IMR-90 (cell line): ENCODE data around the gene TMEM176B. TPM values are rescaled to one million over a fixed set of nuclear protein-coding genes. Genes with fewer than 3 reads are reported as not detected.

Experiments
- ATAC-seq: fragments of 200-7000 bp; cut with Tn5 transposase; 2 replicates; pipeline ENCODE4 v1.9.1; 2020; ENCODE audit warnings: low read depth, mild to moderate bottlenecking, moderate library complexity
- BruUV-seq: library from RNA; stranded (reverse); fragments of 400-500 nt; replicated peaks from 2 replicates; lab custom pipeline; 2021; lab: Mats Ljungman, UMichigan
- CTCF ChIA-PET: fragments of 300-600 bp; formaldehyde crosslinking; extraction: SDS; loops from one replicate; lab custom pipeline; 2021; ENCODE audit warnings: antibody characterized with exemption; lab: Yijun Ruan, JAX
- POLR2A ChIA-PET: fragments of 300-600 bp; sonication (Branson Sonifier 250); formaldehyde crosslinking; loops from one replicate; lab custom pipeline; 2022; ENCODE audit warnings: antibody characterized with exemption; ENCODE audit not compliant: unreplicated experiment; lab: Charles Lee
- DNase-seq: peaks from one replicate; pipeline ENCODE4 v3.0.0; 2013
- H2AFZ ChIP-seq: replicated peaks from 2 replicates; pipeline ENCODE3; 2013; ENCODE audit warnings: low read length, mild to moderate bottlenecking; ENCODE audit not compliant: poor library complexity
- H2AK5ac ChIP-seq: 2 replicates; pipeline ENCODE4 v1.6.1; 2013; ENCODE audit warnings: low read depth, low read length, inconsistent platforms
- H2AK9ac ChIP-seq: replicated peaks from 2 replicates; pipeline ENCODE3; 2013; ENCODE audit warnings: mild to moderate bottlenecking, low read depth, low read length, moderate library complexity; ENCODE audit not compliant: poor library complexity
- H2BK120ac ChIP-seq: 2 replicates; pipeline ENCODE4 v1.6.1; 2013; ENCODE audit warnings: low read depth, low read length, inconsistent platforms
- H2BK15ac ChIP-seq: 3 replicates; pipeline ENCODE4 v1.6.1; 2013; ENCODE audit warnings: low read depth, low read length, inconsistent platforms
- H2BK20ac ChIP-seq: 2 replicates; pipeline ENCODE4 v1.6.1; 2013; ENCODE audit warnings: low read depth, mild to moderate bottlenecking, inconsistent platforms, low read length, moderate library complexity
- H2BK5ac ChIP-seq: 2 replicates; pipeline ENCODE4 v1.6.1; 2013; ENCODE audit warnings: mild to moderate bottlenecking, low read depth, low read length, inconsistent platforms; ENCODE audit not compliant: poor library complexity, severe bottlenecking
- H3K14ac ChIP-seq: replicated peaks from 2 replicates; pipeline ENCODE4 v1.6.1; 2013; ENCODE audit warnings: low read depth, low read length, inconsistent platforms
- H3K18ac ChIP-seq: 2 replicates; pipeline ENCODE4 v1.6.1; 2013; ENCODE audit warnings: low read depth, low read length, control low read depth
- H3K23ac ChIP-seq: 2 replicates; pipeline ENCODE4 v1.6.1; 2013; ENCODE audit warnings: low read depth, low read length, inconsistent platforms
- H3K27ac ChIP-seq: 2 replicates; pipeline ENCODE4 v1.5.1; 2013; ENCODE audit warnings: mild to moderate bottlenecking, control low read depth, low read length; ENCODE audit not compliant: insufficient read depth
- H3K27me3 ChIP-seq: 2 replicates; pipeline ENCODE4 v1.6.1; 2013; ENCODE audit warnings: low read length; ENCODE audit not compliant: control insufficient read depth, insufficient read depth
- H3K36me3 ChIP-seq: 2 replicates; pipeline ENCODE4 v1.6.1; 2013; ENCODE audit warnings: low read length, mixed read lengths; ENCODE audit not compliant: control insufficient read depth, insufficient read depth
- H3K4ac ChIP-seq: 2 replicates; pipeline ENCODE4 v1.6.1; 2013; ENCODE audit warnings: low read depth, low read length, inconsistent platforms
- H3K4me1 ChIP-seq: 2 replicates; pipeline ENCODE4 v1.6.1; 2013; ENCODE audit warnings: low read length, mixed read lengths; ENCODE audit not compliant: control insufficient read depth, insufficient read depth
- H3K4me2 ChIP-seq: 2 replicates; pipeline ENCODE4 v1.6.1; 2013; ENCODE audit warnings: low read depth, mild to moderate bottlenecking, control low read depth, low read length, moderate library complexity
- H3K4me3 ChIP-seq: 2 replicates; pipeline ENCODE4 v1.5.1; 2013; ENCODE audit warnings: low read depth, mild to moderate bottlenecking, control low read depth, low read length, moderate library complexity; ENCODE audit not compliant: insufficient read depth
- H3K56ac ChIP-seq: 2 replicates; pipeline ENCODE4 v1.6.1; 2013; ENCODE audit warnings: low read length, inconsistent platforms; ENCODE audit not compliant: insufficient read depth; ENCODE audit errors: extremely low read depth
- H3K79me1 ChIP-seq, 2 experiments: 2 replicates each; pipeline ENCODE4 v1.6.1; 2013; ENCODE audit warnings: low read length in 2 of 2, inconsistent platforms in 1 of 2, low read depth in 1 of 2
- H3K9ac ChIP-seq: 2 replicates; pipeline ENCODE4 v1.6.1; 2013; ENCODE audit warnings: low read depth, low read length, control low read depth
- H3K9me1 ChIP-seq: 2 replicates; pipeline ENCODE4 v1.6.1; 2013; ENCODE audit warnings: low read length, inconsistent platforms; ENCODE audit not compliant: insufficient read depth
- H3K9me3 ChIP-seq: 2 replicates; pipeline ENCODE4 v1.6.1; 2013; ENCODE audit warnings: low read length; ENCODE audit not compliant: control insufficient read depth, insufficient read depth
- H4K20me1 ChIP-seq: 2 replicates; pipeline ENCODE4 v1.6.1; 2013; ENCODE audit warnings: low read length, inconsistent platforms; ENCODE audit not compliant: insufficient read depth
- H4K5ac ChIP-seq: 2 replicates; pipeline ENCODE4 v1.6.1; 2013; ENCODE audit warnings: mild to moderate bottlenecking, low read depth, low read length, control low read depth
- H4K8ac ChIP-seq, 2 experiments: 2 replicates each; pipeline ENCODE4 v1.6.1; 2013; ENCODE audit warnings: low read depth in 2 of 2, low read length in 2 of 2, control low read depth in 1 of 2, inconsistent platforms in 1 of 2
- H4K91ac ChIP-seq: 2 replicates; pipeline ENCODE4 v1.6.1; 2013; ENCODE audit warnings: low read depth, low read length, inconsistent platforms; ENCODE audit not compliant: insufficient read depth
- BHLHE40 ChIP-seq: fragments of 150-350 bp; IDR thresholded peaks from 2 replicates; pipeline ENCODE4 v1.6.1; 2016; ENCODE audit warnings: mild to moderate bottlenecking, low read depth, low read length
- FOS ChIP-seq: fragments of 150-350 bp; IDR thresholded peaks from 2 replicates; pipeline ENCODE4 v1.6.1; 2016; ENCODE audit warnings: low read depth, low read length
- MXI1 ChIP-seq: IDR thresholded peaks from 2 replicates; pipeline ENCODE4 v1.6.1; 2012; ENCODE audit warnings: low read depth, mild to moderate bottlenecking, low read length, moderate library complexity, borderline replicate concordance
- RCOR1 ChIP-seq: IDR thresholded peaks from 2 replicates; pipeline ENCODE4 v1.6.1; 2012; ENCODE audit warnings: mild to moderate bottlenecking, low read length, improper control_type of control experiment; ENCODE audit not compliant: insufficient replicate concordance
- RFX5 ChIP-seq: IDR thresholded peaks from 2 replicates; pipeline ENCODE4 v1.8.0; 2012; ENCODE audit warnings: low read depth, mild to moderate bottlenecking, low read length, moderate library complexity
- WGBS, 2 experiments: methylation state at CpG; one replicate each; pipeline versions ENCODE4 v1.1.5 to v1.1.7; 2013; ENCODE audit warnings: missing lambda C conversion rate in 2 of 2; ENCODE audit not compliant: insufficient read length in 1 of 2; ENCODE audit errors: extremely low coverage in 2 of 2; 5-methylcytosine and 5-hydroxymethylcytosine counted together
- dilution Hi-C: fragments of 300-500 bp; cut with HindIII; formaldehyde crosslinking; loops from one replicate; pipeline ENCODE4 v1.14.3; 2018; ENCODE audit warnings: low sequenced_read_pairs; ENCODE audit not compliant: unreplicated experiment
- in situ Hi-C: fragments of 300-500 bp; cut with MboI; formaldehyde crosslinking; loops from 3 replicates; pipeline ENCODE4 v1.14.3; 2019; ENCODE audit warnings: low sequenced_read_pairs, inconsistent platforms, mixed read lengths
- intact Hi-C: fragments of 100-400 bp; cut with micrococcal nuclease; formaldehyde crosslinking; loops from 2 replicates; pipeline ENCODE4 v1.10.0; 2022
- polyA plus RNA-seq, 3 experiments: library from polyadenylated mRNA; depleted of rRNA; stranded (reverse); fragments of >200 nt; gene quantifications; 2 replicates each; pipeline ENCODE4 v1.2.3, GENCODE V29; 2012; ENCODE audit warnings: low replicate concordance in 1 of 3
- total RNA-seq: library from RNA; depleted of rRNA; stranded (reverse); fragments of >200 nt; gene quantifications from 2 replicates; pipeline ENCODE4 v1.2.3, GENCODE V29; 2012
- TF ChIP-seq, protein P1 (sequence below): conservative IDR thresholded peaks from 2 replicates; pipeline ENCODE4 v1.5.1; 2012; ENCODE audit warnings: mild to moderate bottlenecking, low read depth, low read length, improper control_type of control experiment

Gene TMEM176B
- total and polyA plus RNA-seq, 2 of the 4 experiments (the other 2 are of a cell fraction) = not detected

DNA sequence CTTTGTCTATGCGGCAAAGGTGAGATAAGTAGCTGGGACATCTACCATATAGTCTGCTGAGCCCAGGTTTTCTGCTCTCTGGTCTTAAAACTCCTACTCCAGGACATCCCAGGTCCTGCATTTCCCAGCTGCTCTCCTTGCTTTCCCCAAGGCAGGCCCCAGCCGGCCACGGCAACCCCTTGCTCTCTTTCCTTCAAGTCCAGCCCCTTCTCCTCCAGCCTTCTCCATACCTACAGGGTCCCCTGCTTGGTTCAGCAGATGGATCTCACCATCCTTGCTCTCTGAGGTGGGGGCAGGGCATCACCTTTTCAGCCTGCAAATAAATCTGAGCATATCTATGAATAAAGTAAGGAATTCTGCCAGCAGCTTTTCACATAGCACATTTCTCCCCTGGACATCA is 54.3 kb downstream of the TMEM176B start:
- Histone ChIP-seq H3K9ac (no peak overlapping the region), H3K4me1 (no peaks in the 10 kb centered on the region), H3K23ac (no peak overlapping the region), H2AK5ac (no peak overlapping the region), H3K27ac (no peak overlapping the region), H3K4ac (no peak overlapping the region), H2AFZ (no peak overlapping the region), H3K4me3 (no peak overlapping the region), H3K79me1 (no peaks in the 10 kb centered on the region), H4K8ac (no peak overlapping the region), H3K18ac (no peak overlapping the region), H4K91ac (no peak overlapping the region), H3K9me1 (no peaks in the 10 kb centered on the region), H2BK15ac (no peak overlapping the region), H2AK9ac (no peak overlapping the region), H2BK5ac (no peak overlapping the region), H3K14ac (no peak overlapping the region), H3K9me3 (no peaks in the 10 kb centered on the region), H3K4me2 (no peak overlapping the region), H2BK20ac (no peak overlapping the region), H3K27me3 (no peaks in the 10 kb centered on the region; the same call in 1 of the 2 replicates), H4K20me1 (no peaks in the 10 kb centered on the region), H4K5ac (no peak overlapping the region), H3K36me3 (no peaks in the 10 kb centered on the region), H2BK120ac (no peak overlapping the region), H3K56ac (no peak overlapping the region)
- intact Hi-C loops (no loop called here), in situ Hi-C loops (loop anchor here (25.0 kb wide), 1 partner anchor 434 kb away; the partner anchor contains the start of genes ACTR3C and LRRC61), dilution Hi-C loops (no loop called here)
- WGBS, 2 experiments = no CpG with 5 or more reads among the region's 3 CpGs
- POLR2A ChIA-PET = no interaction called here
- ATAC-seq (no peak), DNase-seq (no peak)
- no TSS peak for BruUV-seq
- CTCF ChIA-PET = no interaction called here
- no peak for TF ChIP-seq RCOR1
- TF ChIP-seq BHLHE40 = no peak
- TF ChIP-seq, protein P1, sequence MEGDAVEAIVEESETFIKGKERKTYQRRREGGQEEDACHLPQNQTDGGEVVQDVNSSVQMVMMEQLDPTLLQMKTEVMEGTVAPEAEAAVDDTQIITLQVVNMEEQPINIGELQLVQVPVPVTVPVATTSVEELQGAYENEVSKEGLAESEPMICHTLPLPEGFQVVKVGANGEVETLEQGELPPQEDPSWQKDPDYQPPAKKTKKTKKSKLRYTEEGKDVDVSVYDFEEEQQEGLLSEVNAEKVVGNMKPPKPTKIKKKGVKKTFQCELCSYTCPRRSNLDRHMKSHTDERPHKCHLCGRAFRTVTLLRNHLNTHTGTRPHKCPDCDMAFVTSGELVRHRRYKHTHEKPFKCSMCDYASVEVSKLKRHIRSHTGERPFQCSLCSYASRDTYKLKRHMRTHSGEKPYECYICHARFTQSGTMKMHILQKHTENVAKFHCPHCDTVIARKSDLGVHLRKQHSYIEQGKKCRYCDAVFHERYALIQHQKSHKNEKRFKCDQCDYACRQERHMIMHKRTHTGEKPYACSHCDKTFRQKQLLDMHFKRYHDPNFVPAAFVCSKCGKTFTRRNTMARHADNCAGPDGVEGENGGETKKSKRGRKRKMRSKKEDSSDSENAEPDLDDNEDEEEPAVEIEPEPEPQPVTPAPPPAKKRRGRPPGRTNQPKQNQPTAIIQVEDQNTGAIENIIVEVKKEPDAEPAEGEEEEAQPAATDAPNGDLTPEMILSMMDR = no peak
- no peak for TF ChIP-seq FOS
- no peak for TF ChIP-seq RFX5
- TF ChIP-seq MXI1 = no peak
